Tongue (tissue), 2 donors: ENCODE results near the gene AVP. TPM values are rescaled to one million over a fixed set of nuclear protein-coding genes. Genes with fewer than 3 reads are reported as not detected.

Source experiments
- DNase-seq: peaks from one replicate; pipeline ENCODE4 v3.0.0-alpha.2; 2015
- total RNA-seq: library from RNA; depleted of rRNA; stranded (reverse); fragments of >200 nt; gene quantifications from one replicate; pipeline ENCODE4 v1.2.3, GENCODE V29; 2014

The AVP gene
- total RNA-seq, 1 donor from 2014 or later = not detected

- DNase-seq = no peak
Measured at GRCh38 chr20:3109350-3110302, 25.1 kb upstream of the AVP start.

- DNase-seq = no peak
Measured at GRCh38 chr20:3107464-3108025, 23.0 kb upstream of the AVP start.

GRCh38 chr20:3106658-3107463 is 22.3 kb upstream of the AVP start:
- DNase-seq = no peak

- no peak for DNase-seq
Measured at GRCh38 chr20:3106185-3106584, 21.7 kb upstream of the AVP start.

- DNase-seq = no peak
Measured at GRCh38 chr20:3105256-3106137, 21.0 kb upstream of the AVP start.

GRCh38 chr20:3103369-3104032 is 19.0 kb upstream of the AVP start:
- DNase-seq = no peak

GRCh38 chr20:3102575-3103368 is 18.2 kb upstream of the AVP start:
- no peak for DNase-seq

GRCh38 chr20:3101737-3102574 is 17.4 kb upstream of the AVP start:
- DNase-seq = no peak

- no peak for DNase-seq
Measured at GRCh38 chr20:3101251-3101650, 16.7 kb upstream of the AVP start.

GRCh38 chr20:3100480-3100879 is 16.0 kb upstream of the AVP start:
- DNase-seq = no peak

GRCh38 chr20:3094848-3095629 is 10.5 kb upstream of the AVP start:
- no peak for DNase-seq

- no peak for DNase-seq
Measured at GRCh38 chr20:3093861-3094361, 9.4 kb upstream of the AVP start.

GRCh38 chr20:3092611-3093379 is 8.3 kb upstream of the AVP start:
- DNase-seq = peak; percentile 38

GRCh38 chr20:3090565-3090964 is 6.0 kb upstream of the AVP start:
- no peak for DNase-seq

- DNase-seq = no peak
Measured at GRCh38 chr20:3088031-3088430, 3.5 kb upstream of the AVP start.

- no peak for DNase-seq
Measured at GRCh38 chr20:3085571-3086072, 1.1 kb upstream of the AVP start.

- no peak for DNase-seq
Measured at GRCh38 chr20:3084986-3085360, 449 bp upstream of the AVP start.
